Eye (tissue), 1 donor: Measurements from ENCODE around the gene RAD23B.
"Not testable (repeated sequence)": the region's sequence is repeated elsewhere in the genome, so short reads cannot be mapped to it uniquely, and the experiment has no call there.

Source experiments
- DNase-seq: peaks from one replicate; pipeline ENCODE4 v3.0.0-alpha.2; 2015

The RAD23B gene

GRCh38 chr9:107294756-107295155 lies 11.7 kb downstream of the RAD23B start:
- no peak for DNase-seq

- DNase-seq, result no peak
Observed at GRCh38 chr9:107295995-107296394, 12.9 kb downstream of the RAD23B start.

- not testable (repeated sequence) for DNase-seq
Observed at GRCh38 chr9:107296592-107296991, 13.5 kb downstream of the RAD23B start.

GRCh38 chr9:107299437-107299836 lies 16.4 kb downstream of the RAD23B start:
- DNase-seq, result peak; percentile 10

- no peak for DNase-seq
Observed at GRCh38 chr9:107306308-107306707, 23.2 kb downstream of the RAD23B start.

- DNase-seq, result no peak
Observed at GRCh38 chr9:107307331-107307730, 24.3 kb downstream of the RAD23B start.

- DNase-seq, result no peak
Observed at GRCh38 chr9:107308461-107308860, 25.4 kb downstream of the RAD23B start.

GRCh38 chr9:107309271-107309670 lies 26.2 kb downstream of the RAD23B start:
- DNase-seq, result no peak

- no peak for DNase-seq
Observed at GRCh38 chr9:107312376-107313050, 29.4 kb downstream of the RAD23B start.

- no peak for DNase-seq
Observed at GRCh38 chr9:107313555-107314096, 30.5 kb downstream of the RAD23B start.

- no peak for DNase-seq
Observed at GRCh38 chr9:107314763-107315162, 31.7 kb downstream of the RAD23B start.

- no peak for DNase-seq
Observed at GRCh38 chr9:107316795-107317661, 33.9 kb downstream of the RAD23B start.

- no peak for DNase-seq
Observed at GRCh38 chr9:107322643-107323042, 39.6 kb downstream of the RAD23B start.

- no peak for DNase-seq
Observed at GRCh38 chr9:107323836-107324585, 40.9 kb downstream of the RAD23B start.

- DNase-seq, result no peak
Observed at GRCh38 chr9:107325842-107326241, 42.8 kb downstream of the RAD23B start.

GRCh38 chr9:107328510-107328909 lies 45.4 kb downstream of the RAD23B start:
- DNase-seq, result no peak

- no peak for DNase-seq
Observed at GRCh38 chr9:107330420-107330819, 47.3 kb downstream of the RAD23B start.

- no peak for DNase-seq
Observed at GRCh38 chr9:107332883-107333282, 49.8 kb downstream of the RAD23B start.

GRCh38 chr9:107333363-107333762 lies 50.3 kb downstream of the RAD23B start:
- no peak for DNase-seq

- DNase-seq, result no peak
Observed at GRCh38 chr9:107334103-107334776, 51.2 kb downstream of the RAD23B start.

GRCh38 chr9:107335331-107335730 lies 52.3 kb downstream of the RAD23B start:
- no peak for DNase-seq

GRCh38 chr9:107336718-107337360 lies 53.8 kb downstream of the RAD23B start:
- no peak for DNase-seq
